Measurements from ENCODE around the gene S100A9. TPM values are rescaled to one million over a fixed set of nuclear protein-coding genes. Genes with fewer than 3 reads are reported as not detected.

Gene S100A9
- total RNA-seq, 1 donor from 2014 or later = 418 TPM

GRCh38 chr1:153336650-153337049 lies 21.0 kb upstream of the S100A9 start:
- Histone ChIP-seq H3K27ac (no peak overlapping the region), H3K9me3 (no peaks in the 10 kb centered on the region), H3K27me3 (no peaks in the 10 kb centered on the region), H3K4me3 (no peak overlapping the region), H3K36me3 (no peaks in the 10 kb centered on the region), H3K4me1 (no peaks in the 10 kb centered on the region)
- ATAC-seq (no peak), DNase-seq (no peak)
- intact Hi-C loops (cut with DNase I) = no loop called here
- TF ChIP-seq CTCF (IDR thresholded peaks at IDR 0.05) = no peak

GRCh38 chr1:153337980-153338853 lies 19.4 kb upstream of the S100A9 start:
- H3K27me3 ChIP-seq = no peaks in the 10 kb centered on the region
- no peak for TF ChIP-seq CTCF (IDR thresholded peaks at IDR 0.05)
- H3K27ac ChIP-seq = no peak overlapping the region
- no peak for DNase-seq
- intact Hi-C loops (cut with DNase I) = no loop called here
- H3K36me3 ChIP-seq = no peaks in the 10 kb centered on the region
- ATAC-seq = peak; percentile 19
- no peak overlapping the region for H3K4me3 ChIP-seq
- H3K4me1 ChIP-seq = no peaks in the 10 kb centered on the region
- H3K9me3 ChIP-seq = no peaks in the 10 kb centered on the region

- Histone ChIP-seq H3K9me3 (no peaks in the 10 kb centered on the region), H3K4me3 (no peak overlapping the region), H3K27me3 (no peaks in the 10 kb centered on the region), H3K4me1 (no peaks in the 10 kb centered on the region), H3K36me3 (no peaks in the 10 kb centered on the region), H3K27ac (no peak overlapping the region)
- no peak for TF ChIP-seq CTCF (IDR thresholded peaks at IDR 0.05)
- intact Hi-C loops (cut with DNase I) = no loop called here
- DNase-seq (no peak), ATAC-seq (no peak)
Measured at GRCh38 chr1:153339802-153340201, 17.9 kb upstream of the S100A9 start.

DNA sequence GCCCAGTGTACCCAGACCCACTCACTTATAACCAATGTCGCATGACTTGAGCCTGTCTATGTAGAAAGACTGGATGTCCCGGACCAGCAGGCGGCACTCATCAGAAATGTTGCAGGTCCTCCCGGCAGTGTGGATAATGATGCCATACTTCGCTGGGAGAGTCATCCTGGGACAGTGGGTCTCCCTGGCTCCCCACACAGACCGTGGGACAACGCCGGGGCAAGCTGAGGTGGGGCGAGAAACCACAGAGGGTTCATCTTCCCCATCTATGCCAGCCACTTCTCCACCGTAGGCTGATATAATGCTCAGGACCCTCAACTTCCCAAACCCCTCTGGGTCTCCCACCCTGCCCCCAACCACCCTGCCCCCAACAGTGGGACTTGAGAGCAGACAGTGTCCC lies 17.3 kb upstream of the S100A9 start:
- DNase-seq = no peak
- no peaks in the 10 kb centered on the region for H3K9me3 ChIP-seq
- intact Hi-C loops (cut with DNase I) = no loop called here

GRCh38 chr1:153341431-153341934 lies 16.2 kb upstream of the S100A9 start:
- no peaks in the 10 kb centered on the region for H3K9me3 ChIP-seq
- no peaks in the 10 kb centered on the region for H3K36me3 ChIP-seq
- TF ChIP-seq CTCF (IDR thresholded peaks at IDR 0.05) = no peak
- ATAC-seq (no peak), DNase-seq (no peak)
- intact Hi-C loops (cut with DNase I) = no loop called here
- peaks cover 9% of the 10 kb centered on the region for H3K4me1 ChIP-seq
- no peak overlapping the region for H3K4me3 ChIP-seq
- H3K27ac ChIP-seq = no peak overlapping the region
- peaks cover 6% of the 10 kb centered on the region for H3K27me3 ChIP-seq

More for the DNA sequence above, 17.3 kb upstream of the S100A9 start:
- peaks cover 3% of the 10 kb centered on the region for H3K27me3 ChIP-seq
- H3K27ac ChIP-seq = no peak overlapping the region
- H3K4me1 ChIP-seq = peaks cover 5% of the 10 kb centered on the region
- no peaks in the 10 kb centered on the region for H3K36me3 ChIP-seq
- no peak for ATAC-seq
- no peak for TF ChIP-seq CTCF (IDR thresholded peaks at IDR 0.05)
- H3K4me3 ChIP-seq = no peak overlapping the region
